AG09319 (cell line): ENCODE measurements around the gene MEGF11.

ENCODE experiments used
- DNase-seq: peaks from one replicate; pipeline ENCODE4 v3.0.0-alpha.2; 2010; ENCODE audit warnings: low read depth; ENCODE audit errors: extremely low read depth
- TF ChIP-seq, protein P1 (sequence below): IDR thresholded peaks from 2 replicates; pipeline ENCODE4 v1.5.1; 2011; ENCODE audit warnings: low read depth, mild to moderate bottlenecking, inconsistent platforms, low read length, moderate library complexity

MEGF11 gene

DNA sequence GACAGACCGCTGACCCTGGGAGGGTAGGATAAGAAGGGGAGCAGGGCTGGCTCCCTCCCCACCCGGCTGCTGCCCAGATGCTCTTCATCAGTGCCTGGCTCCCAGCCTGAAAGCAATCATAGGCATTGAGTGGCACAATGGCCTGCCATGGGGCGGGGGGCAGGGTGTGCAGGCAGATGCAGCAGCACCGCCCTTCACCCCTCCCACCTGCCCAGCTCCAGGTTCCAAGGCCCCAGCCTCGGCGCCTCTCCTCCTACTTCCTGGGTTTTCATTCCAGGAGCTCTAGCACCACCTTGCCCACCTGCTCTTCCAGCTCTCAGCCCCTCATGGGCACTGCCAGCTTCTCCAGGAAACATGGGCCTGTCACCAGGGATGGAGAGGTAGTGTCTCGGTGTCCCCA, 101.7 kb downstream of the MEGF11 start:
- no peak for DNase-seq
- TF ChIP-seq, protein P1, sequence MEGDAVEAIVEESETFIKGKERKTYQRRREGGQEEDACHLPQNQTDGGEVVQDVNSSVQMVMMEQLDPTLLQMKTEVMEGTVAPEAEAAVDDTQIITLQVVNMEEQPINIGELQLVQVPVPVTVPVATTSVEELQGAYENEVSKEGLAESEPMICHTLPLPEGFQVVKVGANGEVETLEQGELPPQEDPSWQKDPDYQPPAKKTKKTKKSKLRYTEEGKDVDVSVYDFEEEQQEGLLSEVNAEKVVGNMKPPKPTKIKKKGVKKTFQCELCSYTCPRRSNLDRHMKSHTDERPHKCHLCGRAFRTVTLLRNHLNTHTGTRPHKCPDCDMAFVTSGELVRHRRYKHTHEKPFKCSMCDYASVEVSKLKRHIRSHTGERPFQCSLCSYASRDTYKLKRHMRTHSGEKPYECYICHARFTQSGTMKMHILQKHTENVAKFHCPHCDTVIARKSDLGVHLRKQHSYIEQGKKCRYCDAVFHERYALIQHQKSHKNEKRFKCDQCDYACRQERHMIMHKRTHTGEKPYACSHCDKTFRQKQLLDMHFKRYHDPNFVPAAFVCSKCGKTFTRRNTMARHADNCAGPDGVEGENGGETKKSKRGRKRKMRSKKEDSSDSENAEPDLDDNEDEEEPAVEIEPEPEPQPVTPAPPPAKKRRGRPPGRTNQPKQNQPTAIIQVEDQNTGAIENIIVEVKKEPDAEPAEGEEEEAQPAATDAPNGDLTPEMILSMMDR, result no peak

DNA sequence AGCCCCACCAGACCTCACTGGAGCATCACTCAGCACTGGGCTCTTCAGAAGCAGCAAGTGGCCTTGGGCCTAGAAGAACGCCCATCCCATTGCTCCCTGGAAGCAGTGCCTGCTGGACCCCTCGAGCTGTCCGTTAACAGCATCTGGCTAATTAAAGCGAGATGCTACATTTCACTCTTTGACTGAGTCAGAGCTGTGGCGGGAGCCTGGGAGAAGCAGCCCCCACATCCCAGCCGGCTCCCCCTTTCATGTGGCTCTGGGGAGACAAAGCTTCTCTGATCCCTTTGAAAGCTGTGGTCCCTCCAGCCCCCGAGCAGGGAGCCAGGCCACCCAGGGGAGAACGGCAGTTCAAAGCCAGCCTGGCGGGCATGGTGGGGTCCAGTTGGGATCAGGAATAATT, 103.7 kb downstream of the MEGF11 start:
- DNase-seq, result no peak
- TF ChIP-seq, protein P1, result no peak

DNA sequence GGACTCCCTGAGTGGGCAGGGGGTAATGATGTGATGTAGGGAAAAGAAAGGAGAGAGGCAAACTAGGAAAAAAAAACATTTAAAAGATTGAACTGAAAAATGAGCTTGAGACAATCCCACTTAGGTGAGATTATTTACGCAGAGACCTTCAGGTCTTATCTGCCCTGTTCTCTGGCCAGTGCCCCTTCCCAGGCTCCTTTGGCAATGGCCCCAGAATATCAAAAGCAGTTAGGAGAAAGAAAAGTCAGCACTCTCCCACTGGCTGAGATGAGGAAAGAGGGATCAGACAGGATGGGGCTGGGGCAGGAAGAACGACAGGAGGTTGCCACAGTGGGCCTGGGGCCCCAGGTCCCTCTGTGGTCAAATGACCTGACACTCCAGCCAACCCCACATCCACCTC, 105.4 kb downstream of the MEGF11 start:
- TF ChIP-seq, protein P1, result no peak
- no peak for DNase-seq

DNA sequence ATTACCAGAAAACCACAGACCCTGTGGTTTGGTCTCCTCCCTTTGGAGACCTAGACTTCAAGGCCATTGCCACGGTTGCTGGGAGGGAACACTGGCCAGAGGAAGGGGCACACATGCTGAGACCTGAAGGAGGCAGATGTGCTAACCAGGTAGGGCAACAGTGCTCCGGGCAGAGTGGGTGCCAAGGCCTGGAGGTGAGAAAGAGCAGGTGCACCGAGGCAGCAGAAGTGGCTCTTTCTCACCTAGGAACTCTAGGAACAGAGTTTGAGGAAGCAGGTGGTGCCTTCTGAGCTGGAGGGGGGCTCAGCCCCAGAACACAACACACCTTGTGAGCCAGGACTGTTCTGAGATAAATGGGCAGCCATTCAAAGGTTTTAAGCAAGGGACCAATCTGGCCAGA, 106.1 kb downstream of the MEGF11 start:
- DNase-seq, result no peak
- TF ChIP-seq, protein P1, result no peak

DNA sequence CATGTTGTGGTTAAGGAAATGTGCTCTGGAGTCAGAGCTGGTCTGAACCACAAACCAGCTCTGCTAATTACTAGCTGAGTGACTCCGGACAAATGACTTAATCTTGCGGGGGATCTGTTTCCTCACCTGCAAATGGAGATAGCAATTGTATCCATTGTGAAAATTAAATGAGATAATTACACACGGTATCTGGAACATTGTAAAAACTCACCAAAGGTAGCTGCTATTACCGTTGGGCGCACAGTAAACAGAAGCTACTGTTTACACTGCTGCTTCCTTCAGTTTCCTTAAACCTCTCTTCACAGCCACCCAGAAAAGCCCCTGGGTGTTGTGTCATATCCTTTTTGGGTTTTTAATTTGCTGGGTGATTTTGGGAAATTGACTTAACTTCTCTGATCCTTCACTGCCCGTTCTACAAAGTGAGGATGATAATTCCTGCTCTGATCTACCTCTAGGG, 107.8 kb downstream of the MEGF11 start:
- TF ChIP-seq, protein P1, result no peak
- no peak for DNase-seq

DNA sequence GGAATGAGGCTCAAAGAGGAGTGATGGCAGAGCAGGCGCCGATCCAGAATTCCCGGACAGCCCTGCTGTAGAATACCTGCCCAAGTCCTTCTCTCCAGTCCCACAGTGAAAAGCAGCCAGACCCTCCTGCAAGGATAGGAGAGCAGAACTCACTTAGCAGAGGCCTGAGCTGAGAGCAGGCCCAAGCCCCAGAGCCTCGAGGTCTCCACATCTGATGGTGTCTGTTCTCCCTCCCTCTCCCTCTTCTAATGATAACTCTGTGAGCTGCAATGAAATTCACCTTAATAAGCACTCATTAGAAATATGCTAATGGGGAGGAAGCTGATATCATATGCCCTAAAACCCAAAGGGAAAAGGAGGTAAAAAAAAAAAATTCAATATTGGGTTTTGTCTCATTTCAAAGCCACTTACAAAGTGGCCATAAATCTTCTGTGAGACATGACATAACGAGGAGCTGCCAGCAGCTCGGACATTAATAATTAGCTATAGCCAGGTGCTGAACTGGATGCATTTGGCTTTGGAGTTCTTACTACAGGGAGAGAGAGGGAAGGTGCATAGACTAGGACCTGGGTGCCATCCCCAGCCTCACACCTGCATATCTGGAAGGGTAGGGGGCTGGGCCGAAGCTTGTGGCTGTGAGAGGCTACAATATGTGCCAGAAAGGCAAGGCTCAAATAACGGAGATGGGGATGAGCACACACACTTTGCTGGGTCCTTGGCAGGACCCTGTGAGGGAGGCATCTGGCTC, 108.4 kb downstream of the MEGF11 start:
- no peak for DNase-seq

DNA sequence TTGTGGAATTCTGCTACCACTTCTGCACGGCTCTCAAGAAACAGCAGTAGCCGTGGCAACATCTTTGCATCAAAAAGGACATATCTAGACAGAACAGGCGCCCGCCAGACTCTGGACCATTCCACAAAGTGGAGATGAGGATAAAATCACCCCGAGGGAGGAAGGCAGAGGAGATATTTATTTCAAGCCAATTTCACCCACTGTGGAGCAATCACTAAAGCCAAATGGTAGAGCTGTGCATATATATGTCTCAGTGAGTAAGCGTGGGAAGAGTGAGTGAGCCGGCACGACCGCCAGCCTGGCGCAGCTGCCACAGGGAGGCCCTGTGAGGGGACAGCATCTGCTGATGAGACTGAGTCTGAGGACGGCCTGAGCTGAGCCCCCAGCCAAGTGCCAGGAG, 111.3 kb downstream of the MEGF11 start:
- TF ChIP-seq, protein P1, result no peak

More for the DNA sequence above, 108.4 kb downstream of the MEGF11 start:
- TF ChIP-seq, protein P1, result no peak

More for the DNA sequence above, 111.3 kb downstream of the MEGF11 start:
- no peak for DNase-seq
